Activated CD8-positive, alpha-beta T cell treated with anti-CD3 and anti-CD28 coated beads for 36 hours (primary cell): Measurements from ENCODE around the gene ADAD2. TPM values are rescaled to one million over a fixed set of nuclear protein-coding genes. Genes with fewer than 3 reads are reported as not detected.

Source experiments
- ATAC-seq: fragments of 200-7000 bp; cut with Tn5 transposase; one replicate; pipeline ENCODE4 v1.10.0; 2021; ENCODE audit warnings: mild to moderate bottlenecking, moderate library complexity
- CTCF ChIA-PET: fragments of 350-600 bp; sonication (Branson Sonifier 250); formaldehyde crosslinking; loops from one replicate; lab custom pipeline; 2021; ENCODE audit warnings: antibody characterized with exemption; lab: Charles Lee
- POLR2A ChIA-PET: fragments of 350-600 bp; sonication (Branson Sonifier 250); formaldehyde crosslinking; loops from one replicate; lab custom pipeline; 2021; ENCODE audit warnings: antibody characterized with exemption; lab: Charles Lee
- DNase-seq: peaks from one replicate; pipeline ENCODE4 v3.0.0-alpha.2; 2020
- H3K27ac Mint-ChIP-seq: one replicate; pipeline ENCODE4 v1.8.0; 2021; ENCODE audit warnings: mild to moderate bottlenecking, mixed read lengths
- H3K27me3 Mint-ChIP-seq: one replicate; pipeline ENCODE4 v1.8.0; 2021; ENCODE audit warnings: mixed read lengths
- H3K36me3 Mint-ChIP-seq: one replicate; pipeline ENCODE4 v1.8.0; 2021; ENCODE audit warnings: low read depth, mixed read lengths
- H3K4me1 Mint-ChIP-seq: one replicate; pipeline ENCODE4 v1.8.0; 2021; ENCODE audit warnings: low read depth, mixed read lengths
- H3K4me3 Mint-ChIP-seq: one replicate; pipeline ENCODE4 v1.8.0; 2021; ENCODE audit warnings: mild to moderate bottlenecking, moderate library complexity, mixed read lengths
- H3K9me3 Mint-ChIP-seq: one replicate; pipeline ENCODE4 v1.8.0; 2021; ENCODE audit warnings: mixed read lengths
- intact Hi-C: fragments of 100-400 bp; cut with micrococcal nuclease; formaldehyde crosslinking; loops from one replicate; pipeline ENCODE4 v1.10.0; 2022
- total RNA-seq, 2 experiments: library from RNA; stranded (reverse); gene quantifications; one replicate each; pipeline ENCODE4 v1.2.3, GENCODE V29; 2021
- TF ChIP-seq, protein P1 (sequence below): fragments of 200-600 bp; IDR thresholded peaks from one replicate; pipeline ENCODE4 v1.8.0; 2022; ENCODE audit warnings: antibody characterized with exemption, mild to moderate bottlenecking

The ADAD2 gene
- total RNA-seq, 2 experiments from 2014 or later, result 0.16 to 0.63 TPM

DNA sequence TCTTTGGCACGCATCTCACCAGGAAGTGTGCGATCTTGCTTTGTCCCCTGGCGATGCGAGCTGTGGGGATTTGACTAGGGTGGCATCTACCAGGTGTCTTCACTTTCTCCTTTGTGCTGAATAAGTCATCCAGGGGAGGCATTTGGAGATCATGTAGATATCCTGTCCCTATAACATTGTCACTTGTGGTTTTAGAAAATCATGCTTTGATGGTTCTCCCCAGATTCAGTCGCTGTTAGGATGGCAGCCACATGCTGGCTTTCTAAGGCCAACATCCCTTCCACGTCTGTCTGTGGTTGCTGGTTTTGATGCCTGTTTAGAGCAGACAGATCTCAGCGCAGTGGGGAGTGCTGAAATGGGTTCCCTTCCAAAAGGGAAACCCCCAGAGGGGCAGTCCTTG, 2.5 kb downstream of the ADAD2 start:
- H3K4me1 Mint-ChIP-seq, result peaks cover 16% of the 10 kb centered on the region
- TF ChIP-seq, protein P1, sequence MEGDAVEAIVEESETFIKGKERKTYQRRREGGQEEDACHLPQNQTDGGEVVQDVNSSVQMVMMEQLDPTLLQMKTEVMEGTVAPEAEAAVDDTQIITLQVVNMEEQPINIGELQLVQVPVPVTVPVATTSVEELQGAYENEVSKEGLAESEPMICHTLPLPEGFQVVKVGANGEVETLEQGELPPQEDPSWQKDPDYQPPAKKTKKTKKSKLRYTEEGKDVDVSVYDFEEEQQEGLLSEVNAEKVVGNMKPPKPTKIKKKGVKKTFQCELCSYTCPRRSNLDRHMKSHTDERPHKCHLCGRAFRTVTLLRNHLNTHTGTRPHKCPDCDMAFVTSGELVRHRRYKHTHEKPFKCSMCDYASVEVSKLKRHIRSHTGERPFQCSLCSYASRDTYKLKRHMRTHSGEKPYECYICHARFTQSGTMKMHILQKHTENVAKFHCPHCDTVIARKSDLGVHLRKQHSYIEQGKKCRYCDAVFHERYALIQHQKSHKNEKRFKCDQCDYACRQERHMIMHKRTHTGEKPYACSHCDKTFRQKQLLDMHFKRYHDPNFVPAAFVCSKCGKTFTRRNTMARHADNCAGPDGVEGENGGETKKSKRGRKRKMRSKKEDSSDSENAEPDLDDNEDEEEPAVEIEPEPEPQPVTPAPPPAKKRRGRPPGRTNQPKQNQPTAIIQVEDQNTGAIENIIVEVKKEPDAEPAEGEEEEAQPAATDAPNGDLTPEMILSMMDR, result no peak
- DNase-seq (peak; percentile 36), ATAC-seq (peak; percentile 31)
- H3K36me3 Mint-ChIP-seq, result no peaks in the 10 kb centered on the region
- no peaks in the 10 kb centered on the region for H3K9me3 Mint-ChIP-seq
- ChIA-PET POLR2A (interaction anchor here (0.7 to 1.1 kb wide), 2 partner anchors 76 to 310 kb away, joined by 3 to 4 read pairs; partner anchors contain the start of gene MBTPS1), CTCF (no interaction called here)
- H3K4me3 Mint-ChIP-seq, result peak overlapping the region; percentile 61
- intact Hi-C loops, result no loop called here
- peak overlapping the region; percentile 73 for H3K27ac Mint-ChIP-seq
- H3K27me3 Mint-ChIP-seq, result no peaks in the 10 kb centered on the region

DNA sequence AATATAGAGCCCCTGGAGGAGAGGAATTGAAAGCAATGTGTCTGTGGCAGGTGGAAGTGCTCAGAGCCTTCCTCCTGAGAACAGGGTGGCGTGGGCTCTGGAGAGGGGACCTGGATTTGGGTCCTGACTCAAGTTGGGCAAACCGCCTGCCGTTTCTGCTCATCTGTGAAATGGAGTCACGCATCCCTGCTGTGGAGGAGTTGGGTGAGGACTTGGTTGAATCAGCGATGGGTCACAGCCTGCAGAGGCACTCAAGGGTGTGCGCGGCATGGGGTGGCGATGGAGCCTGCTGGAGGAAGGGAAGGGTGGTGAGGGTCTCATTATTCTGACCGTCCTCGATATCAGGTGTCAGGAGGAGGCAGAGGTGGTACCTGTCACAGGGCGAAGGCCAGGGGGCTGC, 3.1 kb downstream of the ADAD2 start:
- TF ChIP-seq, protein P1, result no peak
- DNase-seq (peak; percentile 24), ATAC-seq (peak; percentile 28)
- H3K9me3 Mint-ChIP-seq, result no peaks in the 10 kb centered on the region
- peak overlapping the region; percentile 73 for H3K27ac Mint-ChIP-seq
- peak overlapping the region; percentile 61 for H3K4me3 Mint-ChIP-seq
- H3K4me1 Mint-ChIP-seq, result peaks cover 16% of the 10 kb centered on the region
- H3K36me3 Mint-ChIP-seq, result no peaks in the 10 kb centered on the region
- CTCF ChIA-PET, result no interaction called here
- H3K27me3 Mint-ChIP-seq, result no peaks in the 10 kb centered on the region
- POLR2A ChIA-PET, result interaction anchor here (1.1 to 1.7 kb wide), 2 partner anchors 77 to 309 kb away, joined by 3 to 4 read pairs; partner anchors contain the start of gene MBTPS1
- intact Hi-C loops, result no loop called here

DNA sequence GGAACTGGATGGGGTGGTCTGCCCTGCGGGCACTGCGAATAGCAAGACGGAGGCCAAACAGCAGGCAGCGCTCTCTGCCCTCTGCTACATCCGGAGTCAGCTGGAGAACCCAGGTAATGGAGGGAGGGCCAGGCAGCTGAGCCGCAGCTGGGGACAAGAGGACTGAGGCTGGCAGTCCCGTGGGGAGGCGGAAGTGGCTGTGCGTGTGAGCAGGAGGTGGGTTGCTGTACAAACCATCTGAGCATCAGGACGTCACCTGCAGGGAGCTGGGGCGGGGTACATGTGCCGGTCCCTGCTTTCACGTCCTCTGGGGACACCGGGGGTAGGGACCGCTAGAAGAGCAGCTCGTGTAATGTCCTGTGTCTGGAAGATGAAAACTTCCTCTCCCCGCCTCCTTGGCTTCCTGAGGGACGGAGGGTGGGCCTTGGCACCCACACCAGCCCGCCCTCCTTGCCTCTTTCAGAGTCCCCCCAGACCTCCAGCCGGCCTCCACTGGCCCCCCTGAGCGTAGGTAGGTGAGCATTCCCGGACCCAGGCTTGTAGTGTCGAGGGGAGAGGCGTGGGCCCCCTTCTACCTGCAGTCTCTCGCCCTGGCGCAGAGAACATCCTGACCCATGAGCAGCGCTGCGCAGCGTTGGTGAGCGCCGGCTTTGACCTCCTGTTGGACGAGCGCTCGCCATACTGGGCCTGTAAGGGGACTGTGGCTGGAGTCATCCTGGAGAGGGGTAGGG, 3.7 kb downstream of the ADAD2 start:
- H3K4me1 Mint-ChIP-seq, result peaks cover 16% of the 10 kb centered on the region
- no peaks in the 10 kb centered on the region for H3K9me3 Mint-ChIP-seq
- H3K4me3 Mint-ChIP-seq, result peak overlapping the region; percentile 61
- H3K36me3 Mint-ChIP-seq, result no peaks in the 10 kb centered on the region
- ATAC-seq (peak; percentile 81), DNase-seq (peak; percentile 77)
- no peaks in the 10 kb centered on the region for H3K27me3 Mint-ChIP-seq
- CTCF ChIA-PET, result interaction anchor here (1.1 kb wide), 1 partner anchor 132 kb away, joined by 3 read pairs; no protein-coding TSS in a partner anchor
- intact Hi-C loops, result no loop called here
- peak overlapping the region; percentile 73 for H3K27ac Mint-ChIP-seq
- TF ChIP-seq, protein P1, result no peak
- POLR2A ChIA-PET, result interaction anchor here (1.7 kb wide), 1 partner anchor 78 kb away, joined by 4 read pairs; the partner anchor contains the start of gene MBTPS1

DNA sequence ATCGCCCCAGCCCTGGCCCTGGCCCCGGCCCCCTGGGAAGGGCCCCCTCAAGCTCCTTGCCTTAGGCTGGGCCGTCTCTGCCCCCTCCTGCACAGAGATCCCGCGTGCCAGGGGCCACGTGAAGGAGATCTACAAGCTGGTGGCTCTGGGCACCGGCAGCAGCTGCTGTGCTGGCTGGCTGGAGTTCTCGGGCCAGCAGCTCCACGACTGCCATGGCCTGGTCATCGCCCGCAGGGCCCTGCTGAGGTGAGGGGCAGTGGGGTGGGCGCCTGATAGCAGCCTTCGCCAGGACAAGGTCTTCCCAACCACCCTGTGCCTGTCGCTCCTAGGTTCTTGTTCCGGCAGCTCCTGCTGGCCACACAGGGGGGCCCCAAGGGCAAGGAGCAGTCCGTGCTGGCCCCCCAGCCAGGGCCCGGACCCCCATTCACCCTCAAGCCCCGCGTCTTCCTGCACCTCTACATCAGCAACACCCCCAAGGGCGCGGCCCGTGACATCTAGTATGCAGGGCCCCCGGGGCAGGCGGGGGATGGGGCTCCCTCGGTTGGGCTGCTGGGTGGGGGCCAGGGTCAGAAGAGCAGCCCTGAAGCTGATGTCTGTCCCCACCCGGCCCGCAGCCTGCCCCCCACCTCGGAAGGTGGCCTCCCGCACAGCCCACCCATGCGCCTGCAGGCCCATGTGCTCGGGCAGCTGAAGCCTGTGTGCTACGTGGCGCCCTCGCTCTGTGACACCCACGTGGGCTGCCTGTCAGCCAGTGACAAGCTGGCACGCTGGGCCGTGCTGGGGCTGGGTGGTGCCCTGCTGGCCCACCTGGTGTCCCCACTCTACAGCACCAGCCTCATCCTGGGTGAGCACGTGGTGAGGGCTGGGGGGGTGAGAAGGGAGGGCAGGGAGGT, 4.5 kb downstream of the ADAD2 start:
- no peak overlapping the region for H3K4me3 Mint-ChIP-seq
- intact Hi-C loops, result no loop called here
- POLR2A ChIA-PET, result interaction anchor here (1.7 kb wide), 1 partner anchor 79 kb away, joined by 4 read pairs; the partner anchor contains the start of gene MBTPS1

More for the DNA sequence above, 4.5 kb downstream of the ADAD2 start:
- DNase-seq (no peak), ATAC-seq (no peak)
- TF ChIP-seq, protein P1, result no peak
- no peak overlapping the region for H3K27ac Mint-ChIP-seq
- H3K36me3 Mint-ChIP-seq, result no peaks in the 10 kb centered on the region
- H3K9me3 Mint-ChIP-seq, result no peaks in the 10 kb centered on the region
- H3K27me3 Mint-ChIP-seq, result no peaks in the 10 kb centered on the region
- H3K4me1 Mint-ChIP-seq, result peaks cover 16% of the 10 kb centered on the region
- CTCF ChIA-PET, result interaction anchor here (1.1 kb wide), 1 partner anchor 132 kb away, joined by 3 read pairs; no protein-coding TSS in a partner anchor
